ENCODE results near the gene TCEAL1.
"Not testable (repeated sequence)": the region's sequence is repeated elsewhere in the genome, so short reads cannot be mapped to it uniquely, and the experiment has no call there.

The TCEAL1 gene, protein sequence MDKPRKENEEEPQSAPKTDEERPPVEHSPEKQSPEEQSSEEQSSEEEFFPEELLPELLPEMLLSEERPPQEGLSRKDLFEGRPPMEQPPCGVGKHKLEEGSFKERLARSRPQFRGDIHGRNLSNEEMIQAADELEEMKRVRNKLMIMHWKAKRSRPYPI

GRCh38 chrX:103628386-103629317 is at the start of gene TCEAL1:
TCEAL1 (plus strand) TSS chrX:103628975; CDS start chrX:103629917, 942 bp downstream.
- peak; percentile 61 for DNase-seq (ENCODE audit: low read depth, low spot score)

DNA sequence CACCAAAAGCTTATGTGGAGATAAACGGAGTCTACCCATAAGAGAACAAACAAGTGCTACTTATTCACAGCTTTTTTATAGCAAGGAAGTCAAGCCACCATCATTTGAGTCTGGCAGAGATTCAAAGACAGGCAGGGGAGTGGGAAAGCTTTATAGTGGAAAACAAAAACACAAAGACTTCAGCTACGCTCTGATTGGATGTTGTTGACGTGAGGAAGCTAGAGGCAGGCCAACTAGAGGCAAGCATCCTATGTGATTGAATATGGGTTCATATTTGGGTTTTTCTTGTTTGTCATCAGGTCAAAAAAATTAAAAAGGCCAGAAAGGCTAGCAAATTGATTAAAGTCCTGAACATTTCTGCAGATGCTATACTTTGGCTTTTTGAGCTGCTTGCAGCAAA is 44.2 kb upstream of the TCEAL1 start:
- peak; percentile 41 for DNase-seq (ENCODE audit: low read depth, low spot score)

- peak; percentile 58 for DNase-seq (ENCODE audit: low read depth, low spot score)
Observed at GRCh38 chrX:103585411-103586313, 43.1 kb upstream of the TCEAL1 start, which contains the start of gene TCEAL4. TCEAL4 (plus strand) TSS chrX:103585515; CDS start chrX:103586676, 1,161 bp downstream.

GRCh38 chrX:103586314-103586646 is 42.5 kb upstream of the TCEAL1 start:
- peak; percentile 11 for DNase-seq (ENCODE audit: low read depth, low spot score)

DNA sequence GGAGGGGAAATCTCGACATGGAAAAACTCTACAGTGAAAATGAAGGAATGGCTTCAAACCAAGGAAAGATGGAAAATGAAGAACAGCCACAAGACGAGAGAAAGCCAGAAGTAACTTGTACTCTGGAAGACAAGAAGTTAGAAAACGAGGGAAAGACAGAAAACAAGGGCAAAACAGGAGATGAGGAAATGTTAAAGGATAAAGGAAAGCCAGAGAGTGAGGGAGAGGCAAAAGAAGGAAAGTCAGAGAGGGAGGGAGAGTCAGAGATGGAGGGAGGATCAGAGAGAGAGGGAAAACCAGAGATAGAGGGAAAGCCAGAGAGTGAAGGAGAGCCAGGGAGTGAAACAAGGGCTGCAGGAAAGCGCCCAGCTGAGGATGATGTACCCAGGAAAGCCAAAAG is 42.1 kb upstream of the TCEAL1 start:
- DNase-seq (ENCODE audit: low read depth, low spot score): no peak

DNA sequence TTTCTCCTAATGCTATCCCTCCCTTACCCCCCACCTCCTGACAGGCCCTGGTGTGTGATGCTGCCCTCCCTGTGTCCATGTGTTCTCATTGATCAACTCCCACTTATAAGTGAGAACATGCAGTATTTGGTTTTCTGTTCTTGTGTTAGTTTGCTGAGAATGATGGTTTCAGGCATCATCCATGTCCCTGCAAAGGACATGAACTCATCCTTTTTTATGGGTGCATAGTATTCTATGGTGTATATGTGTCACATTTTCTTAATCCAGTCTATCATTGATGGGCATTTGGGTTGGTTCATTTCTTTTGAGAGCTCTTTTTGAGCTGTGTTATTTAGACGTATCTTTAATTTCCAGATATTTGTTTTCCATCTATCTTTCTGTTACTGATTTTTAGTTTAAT is 36.5 kb upstream of the TCEAL1 start:
- not testable (repeated sequence) for DNase-seq (ENCODE audit: low read depth, low spot score)

DNA sequence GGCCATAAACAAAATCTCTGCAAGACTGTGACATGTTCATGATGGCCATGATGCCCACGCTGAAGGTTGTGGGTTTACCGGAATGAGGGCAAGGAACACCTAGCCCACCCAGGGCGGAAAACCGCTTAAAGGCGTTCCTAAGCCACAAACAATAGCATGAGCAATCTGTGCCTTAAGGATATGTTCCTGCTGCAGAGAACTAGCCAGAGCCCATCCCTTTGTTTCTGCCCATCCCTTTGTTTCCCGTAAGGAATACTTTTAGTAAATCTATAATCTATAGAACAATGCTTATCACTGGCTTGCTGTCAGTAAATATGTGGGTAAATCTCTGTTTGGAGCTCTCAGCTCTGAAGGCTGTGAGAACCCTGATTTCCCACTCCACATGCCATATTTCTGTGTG is 33.6 kb upstream of the TCEAL1 start:
- not testable (repeated sequence) for DNase-seq (ENCODE audit: low read depth, low spot score)

DNA sequence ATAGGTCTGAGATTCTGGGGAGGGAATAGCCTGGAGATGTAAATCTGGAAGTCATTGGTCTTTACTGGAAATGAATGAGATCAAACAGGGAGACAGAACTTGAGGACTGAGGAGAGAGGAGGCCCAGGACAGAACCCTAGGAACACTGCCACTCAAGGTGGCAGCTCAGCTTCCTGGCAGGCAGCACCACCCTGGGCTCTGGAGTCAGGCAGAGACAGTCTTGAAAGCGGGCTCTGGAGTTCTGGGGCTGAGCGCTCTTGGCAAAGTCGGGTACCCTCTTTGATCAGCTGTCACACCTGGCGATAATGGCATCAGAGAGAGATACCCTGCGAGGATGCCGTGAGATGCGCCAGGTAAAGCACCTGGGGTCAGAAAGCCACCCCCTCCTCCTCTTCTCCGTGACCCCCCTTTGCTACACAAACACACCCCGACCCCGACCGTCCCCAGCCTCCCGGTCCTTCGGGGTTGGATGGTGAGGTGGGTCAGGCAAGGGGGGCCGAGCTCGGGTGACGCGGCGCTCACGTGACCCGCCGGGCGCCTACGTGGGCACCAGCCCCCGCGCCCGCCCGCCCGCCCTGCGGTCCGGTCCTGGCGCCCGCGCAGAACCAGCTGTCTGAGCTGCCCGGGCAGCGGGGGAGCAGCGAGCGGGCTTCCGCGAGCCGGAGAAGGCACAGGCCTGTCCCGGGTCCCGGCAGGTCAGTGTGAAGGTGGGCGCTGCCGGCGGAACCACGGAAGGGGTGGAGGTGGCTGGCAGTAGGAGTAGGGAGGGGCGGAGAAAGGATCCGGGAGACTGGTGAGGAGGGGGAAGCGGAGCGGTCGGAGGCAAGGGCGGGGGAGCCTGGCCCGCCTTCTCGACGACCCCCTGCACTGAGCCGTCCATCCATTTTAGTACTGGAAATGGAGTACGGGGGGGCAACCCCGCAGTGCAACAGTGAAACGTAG is 21.1 kb upstream of the TCEAL1 start, which contains the start of gene TCEAL3:
Gene TCEAL3 (plus strand): TSS at position 600 of the 942 bp plus-strand sequence. CDS start 1,102 bp downstream, outside the sequence.
- peak; percentile 77 for DNase-seq (ENCODE audit: low read depth, low spot score)

GRCh38 chrX:103608306-103608963 is 20.3 kb upstream of the TCEAL1 start:
- DNase-seq (ENCODE audit: low read depth, low spot score): peak; percentile 5

DNA sequence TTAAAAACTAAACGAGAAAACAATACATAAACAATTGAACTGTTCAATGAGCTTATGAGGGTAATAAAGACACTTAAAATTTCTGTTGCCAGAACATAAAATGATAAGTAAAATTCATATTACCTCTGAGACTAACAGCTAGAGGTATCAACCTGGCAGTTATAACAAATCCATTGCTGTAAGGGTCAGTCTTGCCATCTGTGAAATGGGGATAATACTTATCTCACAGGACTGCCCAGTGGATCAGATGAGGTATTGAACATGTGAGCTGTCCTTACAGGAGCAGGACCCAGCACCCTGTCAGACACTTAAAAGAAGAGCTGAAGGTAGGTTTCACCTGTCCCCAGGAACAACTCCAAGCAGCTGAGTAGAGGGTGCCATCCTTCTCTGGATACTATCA is 18.5 kb upstream of the TCEAL1 start:
- DNase-seq (ENCODE audit: low read depth, low spot score): no peak

DNA sequence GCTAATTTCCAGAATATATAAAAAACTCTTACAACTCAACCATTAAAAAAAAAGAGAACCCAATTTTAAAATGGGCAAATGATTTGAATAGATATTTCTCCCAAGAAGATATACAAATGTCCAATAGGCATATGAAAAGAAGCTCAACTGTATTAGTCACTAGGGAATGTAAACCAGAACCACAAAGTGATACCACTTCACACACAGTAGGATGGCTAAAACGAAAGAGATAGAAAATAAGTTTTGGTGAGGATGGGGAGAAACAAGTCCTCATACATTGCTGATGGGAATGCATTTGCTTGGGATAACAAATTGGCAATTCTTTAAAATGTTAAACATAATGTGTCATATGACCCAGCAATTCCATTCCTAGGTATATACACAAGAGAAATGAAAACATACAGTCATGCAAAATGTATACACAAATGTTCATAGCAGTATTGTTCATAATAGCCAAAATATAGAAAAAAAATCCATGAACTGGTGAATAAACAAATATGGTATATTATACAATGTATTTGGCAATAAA is 15.3 kb upstream of the TCEAL1 start:
- DNase-seq (ENCODE audit: low read depth, low spot score): no peak

DNA sequence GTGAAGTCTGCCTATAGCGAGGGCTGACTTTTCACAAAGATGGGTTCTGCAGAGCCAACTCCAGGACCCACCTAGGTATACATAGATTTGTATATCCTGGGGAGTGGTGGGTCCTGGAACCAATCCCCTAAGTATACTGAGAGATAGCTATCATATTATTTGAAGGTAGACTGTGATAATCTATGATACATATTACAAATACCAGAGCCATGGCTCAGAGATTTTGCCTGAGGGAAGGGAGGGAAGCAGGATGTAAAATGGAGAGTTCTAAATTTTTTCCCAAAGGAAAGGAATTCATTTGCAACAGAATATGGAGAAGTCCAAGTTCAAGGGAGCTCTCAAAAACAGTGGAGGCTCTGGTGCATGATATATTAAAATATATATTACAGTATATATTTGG is 13.8 kb upstream of the TCEAL1 start:
- DNase-seq (ENCODE audit: low read depth, low spot score): no peak

DNA sequence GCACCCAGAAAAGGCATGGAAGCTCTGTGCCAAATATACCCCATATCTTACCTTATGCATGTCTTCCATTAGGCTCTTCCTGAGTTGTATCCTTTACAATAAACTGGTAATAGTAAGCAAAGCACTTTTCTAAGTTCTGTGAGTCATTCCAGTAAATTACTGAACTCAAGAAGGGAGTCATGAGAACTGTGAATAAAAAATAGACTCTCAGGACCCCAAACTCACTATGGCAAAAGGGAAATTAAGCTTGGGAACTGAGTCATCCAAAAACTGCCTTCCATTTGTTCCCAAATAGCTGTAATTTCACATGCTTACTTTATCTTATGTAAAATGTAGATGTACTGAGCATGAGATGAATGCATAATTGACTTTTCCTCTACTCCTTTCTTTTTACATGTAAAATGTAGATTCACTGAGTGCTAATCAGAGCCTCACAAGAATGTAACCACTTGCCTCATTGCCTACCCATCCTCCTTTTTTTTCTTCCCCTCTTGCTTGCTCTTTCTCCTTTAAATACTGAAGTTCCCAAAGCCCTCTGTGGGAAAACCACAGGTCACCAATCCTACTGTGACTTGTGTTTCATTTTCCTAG is 12.9 kb upstream of the TCEAL1 start:
- no peak for DNase-seq (ENCODE audit: low read depth, low spot score)

- no peak for DNase-seq (ENCODE audit: low read depth, low spot score)
Observed at GRCh38 chrX:103616676-103617186, 12.0 kb upstream of the TCEAL1 start.

DNA sequence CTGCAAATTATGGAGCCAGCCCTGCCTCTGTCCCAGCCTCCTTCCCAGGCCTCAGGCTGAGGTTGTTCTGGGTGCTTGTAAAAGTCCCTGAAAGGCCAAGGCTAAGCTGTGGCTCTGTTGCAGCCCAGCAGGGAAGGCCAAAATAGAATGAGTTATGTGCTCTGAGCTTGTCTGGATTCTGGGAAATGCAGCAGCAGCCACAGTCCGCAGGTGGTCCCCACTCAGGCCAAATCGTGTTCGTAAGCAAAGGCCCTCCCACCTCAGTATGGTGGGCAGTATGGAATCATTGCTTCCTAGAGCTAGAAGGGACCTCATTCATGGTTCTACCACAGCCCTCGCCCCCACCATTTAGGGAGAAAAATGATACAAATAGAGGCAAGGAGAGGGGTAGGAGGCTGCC is 4.7 kb upstream of the TCEAL1 start:
- DNase-seq (ENCODE audit: low read depth, low spot score): peak; percentile 19

- no peak for DNase-seq (ENCODE audit: low read depth, low spot score)
Observed at GRCh38 chrX:103626855-103627254, 1.9 kb upstream of the TCEAL1 start.

- peak; percentile 78 for DNase-seq (ENCODE audit: low read depth, low spot score)
Observed at GRCh38 chrX:103629318-103630170, 769 bp downstream of the TCEAL1 start.

DNA sequence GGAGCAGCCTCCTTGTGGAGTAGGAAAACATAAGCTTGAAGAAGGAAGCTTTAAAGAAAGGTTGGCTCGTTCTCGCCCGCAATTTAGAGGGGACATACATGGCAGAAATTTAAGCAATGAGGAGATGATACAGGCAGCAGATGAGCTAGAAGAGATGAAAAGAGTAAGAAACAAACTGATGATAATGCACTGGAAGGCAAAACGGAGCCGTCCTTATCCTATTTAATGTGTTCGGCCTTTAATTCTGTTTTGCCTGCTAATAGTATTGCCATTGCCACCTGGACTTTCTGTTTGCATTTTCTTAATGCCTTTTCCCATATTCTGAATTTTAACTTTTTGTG is 1.4 kb downstream of the TCEAL1 start:
- no peak for DNase-seq (ENCODE audit: low read depth, low spot score)
